ENCODE measurements around the gene PTPRN2.

PTPRN2 gene

GRCh38 chr7:158444501-158445420, 142.9 kb downstream of the PTPRN2 start:
- no peaks in the 10 kb centered on the region for H3K79me2 ChIP-seq (ENCODE audit: control insufficient read depth, insufficient read depth, low read length)
- H2BK15ac ChIP-seq (replicated peaks; ENCODE audit: low read depth), result no peak overlapping the region
- H2AK5ac ChIP-seq (ENCODE audit: low read length), result no peak overlapping the region
- H3K4me2 ChIP-seq (ENCODE audit: low read length), result no peak overlapping the region
- H4K5ac ChIP-seq (ENCODE audit: low read length), result no peak overlapping the region
- H3K4ac ChIP-seq (ENCODE audit: low read depth, low read length), result no peak overlapping the region
- no peak overlapping the region for H3K18ac ChIP-seq (ENCODE audit: low read length)
- H3K27ac ChIP-seq (ENCODE audit: low read depth, low read length), result no peak overlapping the region
- H2BK5ac ChIP-seq (ENCODE audit: low read length), result no peak overlapping the region
- no peaks in the 10 kb centered on the region for H3K36me3 ChIP-seq (ENCODE audit: control insufficient read depth, insufficient read depth, low read length)
- no peak overlapping the region for H3K9ac ChIP-seq (ENCODE audit: low read length)
- no peak overlapping the region for H3K56ac ChIP-seq (ENCODE audit: low read length)
- H4K8ac ChIP-seq (ENCODE audit: low read depth, low read length), result no peak overlapping the region
- H3K4me1 ChIP-seq (ENCODE audit: control insufficient read depth, low read depth, low read length), result no peaks in the 10 kb centered on the region
- no peaks in the 10 kb centered on the region for H3K79me1 ChIP-seq (ENCODE audit: low read length)
- no peak for DNase-seq
- no peaks in the 10 kb centered on the region for H3K27me3 ChIP-seq (ENCODE audit: insufficient read depth, low read length, poor library complexity)
- no peak overlapping the region for H2BK120ac ChIP-seq (ENCODE audit: low read depth, low read length)
- WGBS (ENCODE audit: extremely low coverage, insufficient coverage, low lambda C conversion rate), result no CpG with 5 or more reads among the region's 25 CpGs
- H3K23ac ChIP-seq (ENCODE audit: low read length), result no peak overlapping the region
- H3K4me3 ChIP-seq (ENCODE audit: low read length), result no peak overlapping the region

GRCh38 chr7:158443688-158444483, 143.7 kb downstream of the PTPRN2 start:
- no peak overlapping the region for H2BK15ac ChIP-seq (replicated peaks; ENCODE audit: low read depth)
- no peak overlapping the region for H3K9ac ChIP-seq (ENCODE audit: low read length)
- H3K79me2 ChIP-seq (ENCODE audit: control insufficient read depth, insufficient read depth, low read length), result no peaks in the 10 kb centered on the region
- no peak overlapping the region for H3K4me2 ChIP-seq (ENCODE audit: low read length)
- H2BK5ac ChIP-seq (ENCODE audit: low read length), result no peak overlapping the region
- H4K8ac ChIP-seq (ENCODE audit: low read depth, low read length), result no peak overlapping the region
- H3K4me1 ChIP-seq (ENCODE audit: control insufficient read depth, low read depth, low read length), result no peaks in the 10 kb centered on the region
- no peak overlapping the region for H3K18ac ChIP-seq (ENCODE audit: low read length)
- no peak for DNase-seq
- H3K27me3 ChIP-seq (ENCODE audit: insufficient read depth, low read length, poor library complexity), result no peaks in the 10 kb centered on the region
- H3K27ac ChIP-seq (ENCODE audit: low read depth, low read length), result no peak overlapping the region
- WGBS (ENCODE audit: extremely low coverage, insufficient coverage, low lambda C conversion rate), result no CpG with 5 or more reads among the region's 19 CpGs
- H3K79me1 ChIP-seq (ENCODE audit: low read length), result no peaks in the 10 kb centered on the region
- no peak overlapping the region for H2BK120ac ChIP-seq (ENCODE audit: low read depth, low read length)
- no peak overlapping the region for H3K4ac ChIP-seq (ENCODE audit: low read depth, low read length)
- H4K5ac ChIP-seq (ENCODE audit: low read length), result no peak overlapping the region
- H3K56ac ChIP-seq (ENCODE audit: low read length), result no peak overlapping the region
- H3K4me3 ChIP-seq (ENCODE audit: low read length), result no peak overlapping the region
- no peak overlapping the region for H2AK5ac ChIP-seq (ENCODE audit: low read length)
- H3K23ac ChIP-seq (ENCODE audit: low read length), result no peak overlapping the region
- H3K36me3 ChIP-seq (ENCODE audit: control insufficient read depth, insufficient read depth, low read length), result no peaks in the 10 kb centered on the region

DNA sequence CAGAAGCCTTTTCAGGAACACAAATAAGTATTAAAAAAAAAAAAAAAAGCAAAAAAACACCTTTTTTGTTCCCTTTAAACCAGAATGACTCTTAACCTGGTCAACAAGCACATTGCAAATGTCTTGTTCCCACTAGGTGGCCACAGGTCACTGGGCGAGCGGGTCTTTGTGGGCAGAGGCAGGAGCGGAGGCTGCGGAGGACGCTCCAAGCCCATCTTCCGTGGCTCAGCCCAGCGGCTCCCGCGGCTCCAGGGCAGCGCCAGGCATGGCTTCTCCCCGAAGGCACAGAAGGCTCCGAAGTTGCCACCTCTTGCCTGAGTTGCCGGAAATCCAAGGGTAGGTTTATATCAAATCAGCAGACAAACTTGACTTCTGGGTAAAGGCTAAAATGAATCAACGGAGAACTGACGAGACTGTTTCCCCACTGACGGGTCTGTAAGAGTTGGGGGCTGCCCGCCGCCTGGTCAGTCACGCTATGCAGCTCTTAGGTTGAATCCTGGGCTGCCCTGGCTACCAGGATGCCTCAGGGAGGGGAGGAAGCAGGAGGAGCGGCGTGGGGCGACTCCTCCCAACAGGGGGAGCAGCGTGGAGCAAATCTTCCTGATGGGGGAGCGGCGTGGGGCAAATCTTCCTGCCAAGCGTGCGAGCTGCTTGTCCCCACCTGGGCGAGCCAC, 144.5 kb downstream of the PTPRN2 start:
- Histone ChIP-seq H3K4me1 (ENCODE audit: control insufficient read depth, low read depth, low read length) (no peaks in the 10 kb centered on the region), H3K56ac (ENCODE audit: low read length) (no peak overlapping the region), H2BK120ac (ENCODE audit: low read depth, low read length) (no peak overlapping the region), H3K27ac (ENCODE audit: low read depth, low read length) (no peak overlapping the region), H4K5ac (ENCODE audit: low read length) (no peak overlapping the region), H2BK15ac (replicated peaks; ENCODE audit: low read depth) (no peak overlapping the region), H3K9ac (ENCODE audit: low read length) (no peak overlapping the region), H3K4me2 (ENCODE audit: low read length) (no peak overlapping the region), H3K27me3 (ENCODE audit: insufficient read depth, low read length, poor library complexity) (no peaks in the 10 kb centered on the region), H3K18ac (ENCODE audit: low read length) (no peak overlapping the region), H3K36me3 (ENCODE audit: control insufficient read depth, insufficient read depth, low read length) (no peaks in the 10 kb centered on the region), H4K8ac (ENCODE audit: low read depth, low read length) (no peak overlapping the region), H3K4me3 (ENCODE audit: low read length) (no peak overlapping the region), H3K23ac (ENCODE audit: low read length) (no peak overlapping the region), H3K79me2 (ENCODE audit: control insufficient read depth, insufficient read depth, low read length) (no peaks in the 10 kb centered on the region), H2AK5ac (ENCODE audit: low read length) (no peak overlapping the region), H3K4ac (ENCODE audit: low read depth, low read length) (no peak overlapping the region), H3K79me1 (ENCODE audit: low read length) (no peaks in the 10 kb centered on the region), H2BK5ac (ENCODE audit: low read length) (no peak overlapping the region)
- no peak for DNase-seq
- no CpG with 5 or more reads among the region's 28 CpGs for WGBS (ENCODE audit: extremely low coverage, insufficient coverage, low lambda C conversion rate)

DNA sequence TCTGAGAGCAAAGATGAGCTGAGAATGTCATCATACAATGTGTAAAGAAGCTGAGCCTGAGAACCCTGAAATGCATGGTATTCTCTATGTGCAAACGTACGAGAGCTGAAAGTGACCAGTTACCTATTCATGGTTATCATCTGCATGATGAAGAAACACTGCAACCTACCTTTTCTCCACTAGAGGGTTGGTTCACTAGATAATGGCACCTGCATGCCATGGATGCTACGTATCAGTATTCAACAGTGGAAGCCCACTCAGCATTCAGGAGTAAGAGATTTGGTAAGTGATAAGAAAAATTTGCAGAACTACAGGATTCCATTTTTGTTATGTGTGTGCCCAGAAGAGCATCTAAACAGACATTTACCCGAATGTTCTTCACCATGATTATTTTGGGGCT, 145.4 kb downstream of the PTPRN2 start:
- H2AK5ac ChIP-seq (ENCODE audit: low read length), result no peak overlapping the region
- H3K23ac ChIP-seq (ENCODE audit: low read length), result no peak overlapping the region
- H2BK5ac ChIP-seq (ENCODE audit: low read length), result no peak overlapping the region
- no peak overlapping the region for H3K4me2 ChIP-seq (ENCODE audit: low read length)
- DNase-seq, result peak; percentile 46
- H3K79me1 ChIP-seq (ENCODE audit: low read length), result no peaks in the 10 kb centered on the region
- H3K4me1 ChIP-seq (ENCODE audit: control insufficient read depth, low read depth, low read length), result no peaks in the 10 kb centered on the region
- H4K8ac ChIP-seq (ENCODE audit: low read depth, low read length), result no peak overlapping the region
- H3K79me2 ChIP-seq (ENCODE audit: control insufficient read depth, insufficient read depth, low read length), result no peaks in the 10 kb centered on the region
- no peaks in the 10 kb centered on the region for H3K36me3 ChIP-seq (ENCODE audit: control insufficient read depth, insufficient read depth, low read length)
- no peak overlapping the region for H3K56ac ChIP-seq (ENCODE audit: low read length)
- no peak overlapping the region for H3K27ac ChIP-seq (ENCODE audit: low read depth, low read length)
- H2BK120ac ChIP-seq (ENCODE audit: low read depth, low read length), result no peak overlapping the region
- no peak overlapping the region for H4K5ac ChIP-seq (ENCODE audit: low read length)
- no peak overlapping the region for H3K4ac ChIP-seq (ENCODE audit: low read depth, low read length)
- no peak overlapping the region for H2BK15ac ChIP-seq (replicated peaks; ENCODE audit: low read depth)
- no peak overlapping the region for H3K9ac ChIP-seq (ENCODE audit: low read length)
- no peak overlapping the region for H3K4me3 ChIP-seq (ENCODE audit: low read length)
- no CpG with 5 or more reads among the region's 4 CpGs for WGBS (ENCODE audit: extremely low coverage, insufficient coverage, low lambda C conversion rate)
- no peaks in the 10 kb centered on the region for H3K27me3 ChIP-seq (ENCODE audit: insufficient read depth, low read length, poor library complexity)
- H3K18ac ChIP-seq (ENCODE audit: low read length), result no peak overlapping the region

GRCh38 chr7:158439035-158439434, 148.6 kb downstream of the PTPRN2 start:
- H4K5ac ChIP-seq (ENCODE audit: low read length), result no peak overlapping the region
- H2BK120ac ChIP-seq (ENCODE audit: low read depth, low read length), result no peak overlapping the region
- no peak overlapping the region for H3K56ac ChIP-seq (ENCODE audit: low read length)
- H2BK15ac ChIP-seq (replicated peaks; ENCODE audit: low read depth), result no peak overlapping the region
- no peaks in the 10 kb centered on the region for H3K79me2 ChIP-seq (ENCODE audit: control insufficient read depth, insufficient read depth, low read length)
- H3K18ac ChIP-seq (ENCODE audit: low read length), result no peak overlapping the region
- no peak overlapping the region for H3K27ac ChIP-seq (ENCODE audit: low read depth, low read length)
- H2BK5ac ChIP-seq (ENCODE audit: low read length), result no peak overlapping the region
- no peak overlapping the region for H4K8ac ChIP-seq (ENCODE audit: low read depth, low read length)
- no peak overlapping the region for H2AK5ac ChIP-seq (ENCODE audit: low read length)
- no peaks in the 10 kb centered on the region for H3K79me1 ChIP-seq (ENCODE audit: low read length)
- no peaks in the 10 kb centered on the region for H3K4me1 ChIP-seq (ENCODE audit: control insufficient read depth, low read depth, low read length)
- no peak overlapping the region for H3K4me2 ChIP-seq (ENCODE audit: low read length)
- no CpG with 5 or more reads among the region's 8 CpGs for WGBS (ENCODE audit: extremely low coverage, insufficient coverage, low lambda C conversion rate)
- H3K4ac ChIP-seq (ENCODE audit: low read depth, low read length), result no peak overlapping the region
- H3K27me3 ChIP-seq (ENCODE audit: insufficient read depth, low read length, poor library complexity), result no peaks in the 10 kb centered on the region
- H3K36me3 ChIP-seq (ENCODE audit: control insufficient read depth, insufficient read depth, low read length), result no peaks in the 10 kb centered on the region
- H3K9ac ChIP-seq (ENCODE audit: low read length), result no peak overlapping the region
- no peak overlapping the region for H3K4me3 ChIP-seq (ENCODE audit: low read length)
- no peak overlapping the region for H3K23ac ChIP-seq (ENCODE audit: low read length)
- DNase-seq, result no peak
